K562 (cell line): ENCODE results near the gene BCKDHB. TPM values are rescaled to one million over a fixed set of nuclear protein-coding genes. Genes with fewer than 3 reads are reported as not detected.

ENCODE experiments used
- ATAC-seq: fragments of 200-7000 bp; cut with Tn5 transposase; 3 replicates; pipeline ENCODE4 v1.9.1; 2020; ENCODE audit warnings: moderate library complexity
- BruUV-seq: library from RNA; stranded (reverse); fragments of 400-500 nt; replicated peaks from 2 replicates; lab custom pipeline; 2021; lab: Mats Ljungman, UMichigan
- CTCF ChIA-PET: fragments of 300-600 bp; formaldehyde crosslinking; extraction: SDS; loops from one replicate; lab custom pipeline; 2021; ENCODE audit warnings: low intra/inter-chr PET ratio; lab: Yijun Ruan, JAX
- POLR2A ChIA-PET: fragments of 300-600, 350-650 bp; sonication (Branson Sonifier 250); formaldehyde crosslinking; extraction: SDS; loops from one replicate; lab custom pipeline; 2021; ENCODE audit warnings: antibody characterized with exemption, inconsistent platforms; lab: Yijun Ruan, JAX
- DNase-seq, 4 experiments: peaks; one replicate each; pipeline versions ENCODE4 v3.0.0 to v3.0.0-alpha.2; 2011 to 2018; ENCODE audit warnings: low spot score in 3 of 4, mixed read lengths in 3 of 4; ENCODE audit errors: extremely low read depth in 1 of 4
- FAIRE-seq: peaks from 2 replicates; lab custom pipeline; 2011; peaks lifted over from hg19 to GRCh38; lab: Jason Lieb, UNC
- H2AFZ ChIP-seq: 2 replicates; pipeline ENCODE4 v1.6.0; 2011; ENCODE audit warnings: low read depth, low read length, control low read depth, inconsistent platforms
- H3K27ac ChIP-seq: fragments of 200-600 bp; 3 replicates; pipeline ENCODE4 v1.8.0; 2011; ENCODE audit warnings: low read depth, mild to moderate bottlenecking, control low read depth, inconsistent platforms, low read length, moderate library complexity, mixed read lengths; ENCODE audit errors: extremely low read depth
- H3K27me3 ChIP-seq, 2 experiments: fragments of 300-600 bp in 1 of 2; 2 replicates in 1 of 2; 3 replicates in 1 of 2; pipeline versions ENCODE4 v1.6.0 to v1.8.0; 2011; ENCODE audit warnings: inconsistent platforms in 2 of 2, low read length in 2 of 2, mild to moderate bottlenecking in 1 of 2, mixed read lengths in 1 of 2, moderate library complexity in 1 of 2; ENCODE audit not compliant: control insufficient read depth in 2 of 2, insufficient read depth in 2 of 2
- H3K36me3 ChIP-seq: fragments of 300-600 bp; 3 replicates; pipeline ENCODE4 v1.8.0; 2011; ENCODE audit warnings: mild to moderate bottlenecking, low read length, inconsistent platforms; ENCODE audit not compliant: control insufficient read depth, insufficient read depth
- H3K4me1 ChIP-seq, 2 experiments: fragments of 200-600 bp in 1 of 2; replicated peaks in 1 of 2; 2 replicates in 1 of 2; 3 replicates in 1 of 2; pipeline versions ENCODE4 v1.5.1 to v1.8.0; 2011; ENCODE audit warnings: inconsistent platforms in 2 of 2, low read length in 2 of 2, mild to moderate bottlenecking in 1 of 2, mixed read lengths in 1 of 2, moderate library complexity in 1 of 2; ENCODE audit not compliant: control insufficient read depth in 2 of 2, insufficient read depth in 2 of 2
- H3K4me2 ChIP-seq: 2 replicates; pipeline ENCODE4 v1.6.1; 2011; ENCODE audit warnings: low read length, control low read depth, inconsistent platforms, mixed read lengths; ENCODE audit not compliant: insufficient read depth
- H3K4me3 ChIP-seq: fragments of 200-600 bp; sonication (generic), shearing (Covaris generic); 2 replicates; pipeline ENCODE4 v1.5.1; 2016; ENCODE audit warnings: control low read depth, inconsistent platforms
- H3K79me2 ChIP-seq: fragments of 200-600 bp; 3 replicates; pipeline ENCODE4 v1.8.0; 2011; ENCODE audit warnings: low read length, inconsistent platforms; ENCODE audit not compliant: control insufficient read depth, insufficient read depth
- H3K9ac ChIP-seq, 2 experiments: 2 replicates each; pipeline versions ENCODE4 v1.6.0 to v1.6.1; 2011; ENCODE audit warnings: low read depth in 2 of 2, low read length in 2 of 2, control low read depth in 1 of 2, inconsistent platforms in 1 of 2, mild to moderate bottlenecking in 1 of 2, mixed read lengths in 1 of 2; ENCODE audit not compliant: insufficient read depth in 1 of 2
- H3K9me1 ChIP-seq: one replicate; pipeline ENCODE4 v1.6.0; 2011; ENCODE audit warnings: inconsistent platforms, mild to moderate bottlenecking, low read length, moderate library complexity; ENCODE audit not compliant: control insufficient read depth, insufficient read depth
- H3K9me3 ChIP-seq: replicated peaks from 2 replicates; pipeline ENCODE4 v1.5.1; 2011; ENCODE audit warnings: low read depth, low read length, inconsistent platforms; ENCODE audit not compliant: control insufficient read depth, insufficient read depth
- H4K20me1 ChIP-seq: replicated peaks from 2 replicates; pipeline ENCODE4 v1.6.1; 2011; ENCODE audit warnings: low read length, inconsistent platforms, mixed read lengths; ENCODE audit not compliant: control insufficient read depth, insufficient read depth
- BRCA1 ChIP-seq, 2 experiments: fragments of 450-650 bp in 1 of 2; sonication (generic) in 1 of 2; formaldehyde crosslinking in 1 of 2; IDR thresholded peaks; 2 replicates each; pipeline versions ENCODE4 v1.5.0 to v1.6.1; 2017 to 2020; ENCODE audit warnings: mild to moderate bottlenecking in 1 of 2, missing genetic modification reagents in 1 of 2
- FOXK1 ChIP-seq: sonication (generic); formaldehyde crosslinking; IDR thresholded peaks from 2 replicates; pipeline ENCODE4 v1.8.0; 2022; ENCODE audit warnings: missing genetic modification reagents, mild to moderate bottlenecking, borderline replicate concordance
- HDGF ChIP-seq: fragments of 450-650 bp; IDR thresholded peaks from 2 replicates; pipeline ENCODE4 v1.6.1; 2016
- KDM4B ChIP-seq, 2 experiments: fragments of 450-650 bp in 1 of 2; sonication (generic) in 1 of 2; IDR thresholded peaks; 2 replicates each; pipeline ENCODE4 v1.6.1; 2016 to 2017; ENCODE audit warnings: borderline replicate concordance in 2 of 2, antibody characterized with exemption in 1 of 2, low read depth in 1 of 2, mild to moderate bottlenecking in 1 of 2
- MCM3 ChIP-seq: fragments of 450-650 bp; IDR thresholded peaks from 2 replicates; pipeline ENCODE4 v1.6.1; 2016
- MCM5 ChIP-seq: fragments of 450-650 bp; IDR thresholded peaks from 2 replicates; pipeline ENCODE4 v1.6.1; 2016; ENCODE audit warnings: low read depth
- MXI1 ChIP-seq: IDR thresholded peaks from 2 replicates; pipeline ENCODE4 v1.6.1; 2011; ENCODE audit warnings: low read depth, mild to moderate bottlenecking, improper control_type of control experiment, low read length
- NFATC3 ChIP-seq: fragments of 450-650 bp; IDR thresholded peaks from 2 replicates; pipeline ENCODE4 v1.6.1; 2017; ENCODE audit warnings: mild to moderate bottlenecking
- PKNOX1 ChIP-seq: fragments of 450-650 bp; IDR thresholded peaks from 2 replicates; pipeline ENCODE4 v1.6.1; 2016
- RBM15 ChIP-seq: fragments of 200-400 bp; formaldehyde crosslinking; IDR thresholded peaks from 2 replicates; pipeline ENCODE4 v1.6.1; 2018; ENCODE audit warnings: mild to moderate bottlenecking, low read length, moderate library complexity; ENCODE audit not compliant: insufficient read depth
- SRSF3 ChIP-seq: fragments of 200-400 bp; formaldehyde crosslinking; IDR thresholded peaks from 2 replicates; pipeline ENCODE4 v1.6.1; 2016; ENCODE audit warnings: mild to moderate bottlenecking, low read length, moderate library complexity; ENCODE audit not compliant: insufficient read depth
- ZNF3 ChIP-seq: fragments of 250-450 bp; sonication (Bioruptor Pico); IDR thresholded peaks from 2 replicates; pipeline ENCODE4 v1.5.0; 2021; ENCODE audit warnings: mild to moderate bottlenecking, moderate library complexity
- ZNF717 ChIP-seq: fragments of 250-450 bp; sonication (Bioruptor Pico); IDR thresholded peaks from 2 replicates; pipeline ENCODE4 v1.5.0; 2021
- WGBS: fragments of 100-300 bp; shearing (Covaris generic); methylation state at CpG from one replicate; pipeline ENCODE4 v1.1.6; 2016; ENCODE audit warnings: low coverage, mixed read lengths; ENCODE audit not compliant: insufficient coverage; ENCODE audit errors: missing lambda C conversion rate; 5-methylcytosine and 5-hydroxymethylcytosine counted together
- in situ Hi-C: fragments of 300-500 bp; cut with MboI; formaldehyde crosslinking; loops from 4 replicates; pipeline ENCODE4 v1.15.0; 2018; ENCODE audit warnings: inconsistent platforms, mixed read lengths
- intact Hi-C: fragments of 100-400 bp; cut with micrococcal nuclease; formaldehyde crosslinking; loops from 2 replicates; pipeline ENCODE4 v1.14.2; 2022
- polyA plus RNA-seq, 8 experiments: library from polyadenylated mRNA; depleted of rRNA in 4 of 8; stranded (reverse) in 5 of 8; unstranded in 3 of 8; fragments of >200 nt; fragmentation: Nextera tagmentation in 2 of 8; fragmentation: Illumina TruSeq in 1 of 8; extraction: Ambion mirVana in 2 of 8; extraction: Trizol in 1 of 8; gene quantifications; 2 replicates each; pipeline versions ENCODE4 v1.2.1 to v1.2.3, GENCODE V29; 2011 to 2014; ENCODE audit warnings: inconsistent platforms in 1 of 8, missing spikeins in 1 of 8
- total RNA-seq, 7 experiments: library from RNA; depleted of rRNA in 6 of 7; stranded (reverse); fragments of >200 nt in 6 of 7; fragmentation: Illumina TruSeq in 2 of 7; extraction: Trizol in 2 of 7; gene quantifications; 2 replicates each; pipeline versions ENCODE4 v1.2.1 to v1.2.3, GENCODE V29; 2011 to 2021; ENCODE audit warnings: low replicate concordance in 1 of 7
- TF ChIP-seq, protein P1 (sequence below): fragments of 200-400 bp; formaldehyde crosslinking; IDR thresholded peaks from 2 replicates; pipeline ENCODE4 v1.6.1; 2017; ENCODE audit warnings: mild to moderate bottlenecking, low read depth, low read length, moderate library complexity
- TF ChIP-seq, protein P2 (sequence below): fragments of 250-450 bp; sonication (Bioruptor Pico); IDR thresholded peaks from 2 replicates; pipeline ENCODE4 v1.8.0; 2021; ENCODE audit warnings: borderline replicate concordance, mild to moderate bottlenecking, moderate library complexity; ENCODE audit not compliant: poor library complexity, severe bottlenecking

BCKDHB gene
- total and polyA plus RNA-seq, 9 of the 15 experiments (the other 6 are each of a cell fraction or from before 2014, with no cell fraction given): 4.1 to 23.7 (median 7.5) TPM

GRCh38 chr6:80165143-80165542 lies 58.7 kb downstream of the BCKDHB start:
- Histone ChIP-seq H3K79me2 (no peaks in the 10 kb centered on the region), H3K4me3 (no peak overlapping the region), H3K27me3 (no peaks in the 10 kb centered on the region), H3K4me2 (no peak overlapping the region), H3K27ac (no peak overlapping the region), H3K36me3 (no peaks in the 10 kb centered on the region), H4K20me1 (no peaks in the 10 kb centered on the region), H2AFZ (no peak overlapping the region), H3K4me1 (no peaks in the 10 kb centered on the region), H3K9me3 (no peaks in the 10 kb centered on the region), H3K9ac (no peak overlapping the region), H3K9me1 (no peaks in the 10 kb centered on the region)
- intact Hi-C loops: no loop called here
- BruUV-seq: no TSS peak
- in situ Hi-C loops: no loop called here
- no peak for ATAC-seq
- peak; percentile 19 for FAIRE-seq
- TF ChIP-seq FOXK1 (CRISPR knock-in tag) (no peak), RBM15 (no peak), NFATC3 (no peak), SRSF3 (no peak), MXI1 (no peak), HDGF (no peak), MCM3 (no peak), MCM5 (no peak), KDM4B (IDR thresholded peaks at IDR 0.05; ENCODE audit: borderline replicate concordance in 2 of 2, low read depth in 1 of 2) (no peak), ZNF717 (no peak), BRCA1 (IDR thresholded peaks at IDR 0.05) (no peak), BRCA1 (CRISPR knock-in tag; IDR thresholded peaks at IDR 0.05) (no peak), ZNF3 (CRISPR knock-in tag) (no peak), PKNOX1 (no peak)
- TF ChIP-seq, protein P1, sequence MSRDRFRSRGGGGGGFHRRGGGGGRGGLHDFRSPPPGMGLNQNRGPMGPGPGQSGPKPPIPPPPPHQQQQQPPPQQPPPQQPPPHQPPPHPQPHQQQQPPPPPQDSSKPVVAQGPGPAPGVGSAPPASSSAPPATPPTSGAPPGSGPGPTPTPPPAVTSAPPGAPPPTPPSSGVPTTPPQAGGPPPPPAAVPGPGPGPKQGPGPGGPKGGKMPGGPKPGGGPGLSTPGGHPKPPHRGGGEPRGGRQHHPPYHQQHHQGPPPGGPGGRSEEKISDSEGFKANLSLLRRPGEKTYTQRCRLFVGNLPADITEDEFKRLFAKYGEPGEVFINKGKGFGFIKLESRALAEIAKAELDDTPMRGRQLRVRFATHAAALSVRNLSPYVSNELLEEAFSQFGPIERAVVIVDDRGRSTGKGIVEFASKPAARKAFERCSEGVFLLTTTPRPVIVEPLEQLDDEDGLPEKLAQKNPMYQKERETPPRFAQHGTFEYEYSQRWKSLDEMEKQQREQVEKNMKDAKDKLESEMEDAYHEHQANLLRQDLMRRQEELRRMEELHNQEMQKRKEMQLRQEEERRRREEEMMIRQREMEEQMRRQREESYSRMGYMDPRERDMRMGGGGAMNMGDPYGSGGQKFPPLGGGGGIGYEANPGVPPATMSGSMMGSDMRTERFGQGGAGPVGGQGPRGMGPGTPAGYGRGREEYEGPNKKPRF: no peak
- TF ChIP-seq, protein P2, sequence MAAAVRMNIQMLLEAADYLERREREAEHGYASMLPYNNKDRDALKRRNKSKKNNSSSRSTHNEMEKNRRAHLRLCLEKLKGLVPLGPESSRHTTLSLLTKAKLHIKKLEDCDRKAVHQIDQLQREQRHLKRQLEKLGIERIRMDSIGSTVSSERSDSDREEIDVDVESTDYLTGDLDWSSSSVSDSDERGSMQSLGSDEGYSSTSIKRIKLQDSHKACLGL (CRISPR knock-in tag): no peak
- POLR2A ChIA-PET: no interaction called here
- 11% methylated on average over 3 of the region's 3 CpGs for WGBS
- no peak for DNase-seq
- CTCF ChIA-PET: no interaction called here
